HCT116 (cell line): ENCODE data around the gene DCHS1.

Experiments used
- EZH2 ChIP-seq: fragments of 200-600 bp; sonication (generic); IDR thresholded peaks from 2 replicates; pipeline ENCODE4 v1.6.1; 2017; ENCODE audit warnings: antibody characterized with exemption, mixed run types
- EZH2phosphoT487 ChIP-seq: fragments of 200-600 bp; IDR thresholded peaks from 2 replicates; pipeline ENCODE4 v1.6.1; 2018; ENCODE audit warnings: antibody characterized with exemption, borderline replicate concordance
- POLR2A ChIP-seq: IDR thresholded peaks from 2 replicates; pipeline ENCODE4 v1.7.0; 2011; ENCODE audit warnings: borderline replicate concordance; ENCODE audit not compliant: insufficient read depth, insufficient read length; ENCODE audit errors: extremely low read depth
- POLR2AphosphoS5 ChIP-seq: IDR thresholded peaks from 2 replicates; pipeline ENCODE4 v1.6.1; 2011; ENCODE audit warnings: mild to moderate bottlenecking, low read depth, low read length, moderate library complexity
- RAD21 ChIP-seq: IDR thresholded peaks from 2 replicates; pipeline ENCODE4 v1.6.1; 2012; ENCODE audit warnings: low read depth, mild to moderate bottlenecking
- REST ChIP-seq: IDR thresholded peaks from 2 replicates; pipeline ENCODE4 v1.6.1; 2012; ENCODE audit warnings: low read depth
- SP1 ChIP-seq: IDR thresholded peaks from 2 replicates; pipeline ENCODE4 v1.6.1; 2012; ENCODE audit warnings: low read depth
- ZNF274 ChIP-seq: fragments of 200-500 bp; sonication (Bioruptor generic); IDR thresholded peaks from 2 replicates; pipeline ENCODE4 v1.6.1; 2014; ENCODE audit warnings: mild to moderate bottlenecking, low read depth, low read length, inconsistent platforms
- TF ChIP-seq, protein P1 (sequence below), 3 experiments: fragments of 200-600 bp in 1 of 3; sonication (generic) in 1 of 3; IDR thresholded peaks in 2 of 3; conservative IDR thresholded peaks in 1 of 3; 2 replicates each; pipeline ENCODE4 v1.5.1; 2012 to 2017; ENCODE audit warnings: low read depth in 2 of 3, low read length in 2 of 3, antibody characterized with exemption in 1 of 3, borderline replicate concordance in 1 of 3, control low read depth in 1 of 3, mild to moderate bottlenecking in 1 of 3, mixed read lengths in 1 of 3, mixed run types in 1 of 3, moderate library complexity in 1 of 3; ENCODE audit not compliant: insufficient read depth in 1 of 3
- TF ChIP-seq, protein P2 (sequence below): IDR thresholded peaks from 2 replicates; pipeline ENCODE4 v1.6.1; 2012
- TF ChIP-seq, protein P3 (sequence below): IDR thresholded peaks from 2 replicates; pipeline ENCODE4 v1.6.1; 2011; ENCODE audit warnings: mild to moderate bottlenecking, low read length, moderate library complexity; ENCODE audit not compliant: insufficient replicate concordance; ENCODE audit errors: extremely low read depth

- TF ChIP-seq REST (no peak), EZH2phosphoT487 (no peak), POLR2A (no peak), RAD21 (no peak), POLR2AphosphoS5 (no peak), EZH2 (no peak), SP1 (no peak), ZNF274 (no peak)
- TF ChIP-seq, protein P1, sequence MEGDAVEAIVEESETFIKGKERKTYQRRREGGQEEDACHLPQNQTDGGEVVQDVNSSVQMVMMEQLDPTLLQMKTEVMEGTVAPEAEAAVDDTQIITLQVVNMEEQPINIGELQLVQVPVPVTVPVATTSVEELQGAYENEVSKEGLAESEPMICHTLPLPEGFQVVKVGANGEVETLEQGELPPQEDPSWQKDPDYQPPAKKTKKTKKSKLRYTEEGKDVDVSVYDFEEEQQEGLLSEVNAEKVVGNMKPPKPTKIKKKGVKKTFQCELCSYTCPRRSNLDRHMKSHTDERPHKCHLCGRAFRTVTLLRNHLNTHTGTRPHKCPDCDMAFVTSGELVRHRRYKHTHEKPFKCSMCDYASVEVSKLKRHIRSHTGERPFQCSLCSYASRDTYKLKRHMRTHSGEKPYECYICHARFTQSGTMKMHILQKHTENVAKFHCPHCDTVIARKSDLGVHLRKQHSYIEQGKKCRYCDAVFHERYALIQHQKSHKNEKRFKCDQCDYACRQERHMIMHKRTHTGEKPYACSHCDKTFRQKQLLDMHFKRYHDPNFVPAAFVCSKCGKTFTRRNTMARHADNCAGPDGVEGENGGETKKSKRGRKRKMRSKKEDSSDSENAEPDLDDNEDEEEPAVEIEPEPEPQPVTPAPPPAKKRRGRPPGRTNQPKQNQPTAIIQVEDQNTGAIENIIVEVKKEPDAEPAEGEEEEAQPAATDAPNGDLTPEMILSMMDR (IDR thresholded peaks at IDR 0.05 in 2 of 3, conservative IDR thresholded peaks at IDR 0.05 in 1 of 3; ENCODE audit: borderline replicate concordance in 1 of 3, insufficient read depth in 1 of 3, low read depth in 2 of 3, low read length in 2 of 3): no peak
- TF ChIP-seq, protein P2, sequence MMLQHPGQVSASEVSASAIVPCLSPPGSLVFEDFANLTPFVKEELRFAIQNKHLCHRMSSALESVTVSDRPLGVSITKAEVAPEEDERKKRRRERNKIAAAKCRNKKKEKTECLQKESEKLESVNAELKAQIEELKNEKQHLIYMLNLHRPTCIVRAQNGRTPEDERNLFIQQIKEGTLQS: no peak
- TF ChIP-seq, protein P3, sequence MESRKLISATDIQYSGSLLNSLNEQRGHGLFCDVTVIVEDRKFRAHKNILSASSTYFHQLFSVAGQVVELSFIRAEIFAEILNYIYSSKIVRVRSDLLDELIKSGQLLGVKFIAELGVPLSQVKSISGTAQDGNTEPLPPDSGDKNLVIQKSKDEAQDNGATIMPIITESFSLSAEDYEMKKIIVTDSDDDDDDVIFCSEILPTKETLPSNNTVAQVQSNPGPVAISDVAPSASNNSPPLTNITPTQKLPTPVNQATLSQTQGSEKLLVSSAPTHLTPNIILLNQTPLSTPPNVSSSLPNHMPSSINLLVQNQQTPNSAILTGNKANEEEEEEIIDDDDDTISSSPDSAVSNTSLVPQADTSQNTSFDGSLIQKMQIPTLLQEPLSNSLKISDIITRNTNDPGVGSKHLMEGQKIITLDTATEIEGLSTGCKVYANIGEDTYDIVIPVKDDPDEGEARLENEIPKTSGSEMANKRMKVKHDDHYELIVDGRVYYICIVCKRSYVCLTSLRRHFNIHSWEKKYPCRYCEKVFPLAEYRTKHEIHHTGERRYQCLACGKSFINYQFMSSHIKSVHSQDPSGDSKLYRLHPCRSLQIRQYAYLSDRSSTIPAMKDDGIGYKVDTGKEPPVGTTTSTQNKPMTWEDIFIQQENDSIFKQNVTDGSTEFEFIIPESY: no peak
Measured at GRCh38 chr11:6578134-6578533, 77.5 kb downstream of the DCHS1 start.
